ENCODE results near the gene CENPP. TPM values are rescaled to one million over a fixed set of nuclear protein-coding genes. Genes with fewer than 3 reads are reported as not detected.

Gene CENPP
- total RNA-seq, 3 donors from 2014 or later (not counting 1 experiment from before 2014, with no cell fraction given), result 10.3 to 14.5 (median 12.1) TPM

DNA sequence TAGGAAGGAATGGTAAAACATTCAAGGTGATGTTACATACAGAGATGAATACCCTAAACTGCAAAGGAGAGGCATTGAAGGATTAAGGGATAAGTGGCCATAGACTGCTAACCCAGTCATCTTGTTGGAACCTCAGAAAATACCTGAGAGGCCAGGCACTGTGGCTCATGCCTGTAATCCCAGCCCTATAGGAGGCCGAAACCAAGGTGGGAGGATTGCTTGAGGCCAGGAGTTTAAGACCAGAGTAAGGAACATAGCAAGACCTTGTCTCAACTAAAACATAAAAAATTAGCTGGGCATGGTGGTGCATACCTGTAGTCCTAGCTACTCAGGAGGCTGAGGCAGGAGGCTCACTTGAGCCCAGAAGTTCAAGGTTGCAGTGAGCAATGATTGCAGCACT is 199.1 kb downstream of the CENPP start:
- Histone ChIP-seq H3K27me3 (ENCODE audit: control insufficient read depth, insufficient read depth, low read length) (no peaks in the 10 kb centered on the region), H3K4me1 (ENCODE audit: control insufficient read depth, insufficient read depth, low read length) (no peaks in the 10 kb centered on the region), H3K27ac (ENCODE audit: low read length) (no peak overlapping the region), H3K36me3 (ENCODE audit: control insufficient read depth, insufficient read depth, low read length) (no peaks in the 10 kb centered on the region), H3K9me3 (ENCODE audit: control insufficient read depth, insufficient read depth, low read length) (no peaks in the 10 kb centered on the region), H3K4me3 (ENCODE audit: low read length) (no peak overlapping the region)
- Mint-ChIP-seq H3K36me3 (no peaks in the 10 kb centered on the region), H3K27me3 (ENCODE audit: low read depth in 2 of 2) (no peaks in the 10 kb centered on the region), H3K4me3 (no peak overlapping the region), H3K9me3 (no peaks in the 10 kb centered on the region), H3K4me1 (no peaks in the 10 kb centered on the region), H3K27ac (no peak overlapping the region)
- DNase-seq, result no peak
- no peak for ATAC-seq
- intact Hi-C loops (cut with micrococcal nuclease), result no loop called here
- WGBS (ENCODE audit: insufficient coverage), result 100% methylated on average over 1 of the region's 1 CpG
- TF ChIP-seq, protein P1, sequence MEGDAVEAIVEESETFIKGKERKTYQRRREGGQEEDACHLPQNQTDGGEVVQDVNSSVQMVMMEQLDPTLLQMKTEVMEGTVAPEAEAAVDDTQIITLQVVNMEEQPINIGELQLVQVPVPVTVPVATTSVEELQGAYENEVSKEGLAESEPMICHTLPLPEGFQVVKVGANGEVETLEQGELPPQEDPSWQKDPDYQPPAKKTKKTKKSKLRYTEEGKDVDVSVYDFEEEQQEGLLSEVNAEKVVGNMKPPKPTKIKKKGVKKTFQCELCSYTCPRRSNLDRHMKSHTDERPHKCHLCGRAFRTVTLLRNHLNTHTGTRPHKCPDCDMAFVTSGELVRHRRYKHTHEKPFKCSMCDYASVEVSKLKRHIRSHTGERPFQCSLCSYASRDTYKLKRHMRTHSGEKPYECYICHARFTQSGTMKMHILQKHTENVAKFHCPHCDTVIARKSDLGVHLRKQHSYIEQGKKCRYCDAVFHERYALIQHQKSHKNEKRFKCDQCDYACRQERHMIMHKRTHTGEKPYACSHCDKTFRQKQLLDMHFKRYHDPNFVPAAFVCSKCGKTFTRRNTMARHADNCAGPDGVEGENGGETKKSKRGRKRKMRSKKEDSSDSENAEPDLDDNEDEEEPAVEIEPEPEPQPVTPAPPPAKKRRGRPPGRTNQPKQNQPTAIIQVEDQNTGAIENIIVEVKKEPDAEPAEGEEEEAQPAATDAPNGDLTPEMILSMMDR (IDR thresholded peaks at IDR 0.05), result no peak

- Histone ChIP-seq H3K4me3 (ENCODE audit: low read length) (no peak overlapping the region), H3K36me3 (ENCODE audit: control insufficient read depth, insufficient read depth, low read length) (no peaks in the 10 kb centered on the region), H3K4me1 (ENCODE audit: control insufficient read depth, insufficient read depth, low read length) (no peaks in the 10 kb centered on the region), H3K9me3 (ENCODE audit: control insufficient read depth, insufficient read depth, low read length) (no peaks in the 10 kb centered on the region), H3K27ac (ENCODE audit: low read length) (no peak overlapping the region), H3K27me3 (ENCODE audit: control insufficient read depth, insufficient read depth, low read length) (no peaks in the 10 kb centered on the region)
- H3K4me1 Mint-ChIP-seq, result no peaks in the 10 kb centered on the region
- H3K9me3 Mint-ChIP-seq, result no peaks in the 10 kb centered on the region
- H3K4me3 Mint-ChIP-seq, result no peak overlapping the region
- no peak overlapping the region for H3K27ac Mint-ChIP-seq
- TF ChIP-seq, protein P1 (IDR thresholded peaks at IDR 0.05), result no peak
- DNase-seq (no peak), ATAC-seq (no peak)
- WGBS (ENCODE audit: insufficient coverage), result 100% methylated on average over 2 of the region's 5 CpGs
- intact Hi-C loops (cut with micrococcal nuclease), result no loop called here
- no peaks in the 10 kb centered on the region for H3K27me3 Mint-ChIP-seq (ENCODE audit: low read depth in 2 of 2)
- H3K36me3 Mint-ChIP-seq, result no peaks in the 10 kb centered on the region
Observed at GRCh38 chr9:92525306-92525705, 199.6 kb downstream of the CENPP start.

DNA sequence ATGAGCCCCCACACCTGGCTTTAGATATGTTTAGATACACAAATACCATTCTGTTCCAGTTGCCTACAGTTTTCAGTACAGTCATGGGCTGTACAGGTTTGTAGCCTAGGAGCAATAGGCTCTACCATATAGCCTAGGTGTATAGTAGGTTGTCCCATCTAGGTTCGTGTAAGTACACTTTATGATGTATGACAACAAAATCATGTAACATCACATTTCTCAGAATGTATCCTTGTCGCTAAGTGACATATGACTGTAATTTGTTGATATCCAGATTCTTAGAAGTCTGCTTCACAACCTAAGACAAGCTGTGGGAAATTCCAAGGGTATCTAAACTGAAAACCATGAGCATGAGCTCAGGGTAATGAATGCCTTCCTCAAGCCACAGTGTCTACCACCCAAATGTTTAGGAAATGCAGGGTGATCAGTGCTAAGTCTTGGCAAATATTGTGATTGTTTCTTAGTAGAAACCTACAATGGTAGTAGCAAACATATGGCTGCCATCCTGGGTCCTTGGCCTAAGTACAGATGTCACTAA is 201.6 kb downstream of the CENPP start:
- H3K9me3 ChIP-seq (ENCODE audit: control insufficient read depth, insufficient read depth, low read length), result no peaks in the 10 kb centered on the region
- intact Hi-C loops (cut with micrococcal nuclease), result no loop called here
- H3K36me3 ChIP-seq (ENCODE audit: control insufficient read depth, insufficient read depth, low read length), result no peaks in the 10 kb centered on the region
- WGBS (ENCODE audit: insufficient coverage), result 67% methylated on average over 1 of the region's 2 CpGs
- Mint-ChIP-seq H3K27me3 (ENCODE audit: low read depth in 2 of 2) (no peaks in the 10 kb centered on the region), H3K4me1 (no peaks in the 10 kb centered on the region), H3K4me3 (no peak overlapping the region), H3K36me3 (no peaks in the 10 kb centered on the region), H3K27ac (no peak overlapping the region), H3K9me3 (no peaks in the 10 kb centered on the region)
- no peak overlapping the region for H3K4me3 ChIP-seq (ENCODE audit: low read length)
- no peak overlapping the region for H3K27ac ChIP-seq (ENCODE audit: low read length)
- no peaks in the 10 kb centered on the region for H3K27me3 ChIP-seq (ENCODE audit: control insufficient read depth, insufficient read depth, low read length)
- DNase-seq (no peak), ATAC-seq (no peak)
- TF ChIP-seq, protein P1 (IDR thresholded peaks at IDR 0.05), result no peak
- no peaks in the 10 kb centered on the region for H3K4me1 ChIP-seq (ENCODE audit: control insufficient read depth, insufficient read depth, low read length)

- Mint-ChIP-seq H3K4me3 (no peak overlapping the region), H3K36me3 (no peaks in the 10 kb centered on the region), H3K27me3 (ENCODE audit: low read depth in 2 of 2) (no peaks in the 10 kb centered on the region), H3K27ac (no peak overlapping the region), H3K9me3 (no peaks in the 10 kb centered on the region), H3K4me1 (no peaks in the 10 kb centered on the region)
- ATAC-seq (no peak), DNase-seq (no peak)
- WGBS (ENCODE audit: insufficient coverage), result 97% methylated on average over 4 of the region's 4 CpGs
- Histone ChIP-seq H3K4me3 (ENCODE audit: low read length) (no peak overlapping the region), H3K27me3 (ENCODE audit: control insufficient read depth, insufficient read depth, low read length) (no peaks in the 10 kb centered on the region), H3K27ac (ENCODE audit: low read length) (no peak overlapping the region), H3K9me3 (ENCODE audit: control insufficient read depth, insufficient read depth, low read length) (no peaks in the 10 kb centered on the region), H3K36me3 (ENCODE audit: control insufficient read depth, insufficient read depth, low read length) (no peaks in the 10 kb centered on the region), H3K4me1 (ENCODE audit: control insufficient read depth, insufficient read depth, low read length) (no peaks in the 10 kb centered on the region)
- TF ChIP-seq, protein P1 (IDR thresholded peaks at IDR 0.05), result no peak
- intact Hi-C loops (cut with micrococcal nuclease), result no loop called here
Observed at GRCh38 chr9:92527832-92528521, 202.2 kb downstream of the CENPP start.

Measured in natural killer cell (primary cell).